Measurements from ENCODE around the gene NKTR. TPM values are rescaled to one million over a fixed set of nuclear protein-coding genes. Genes with fewer than 3 reads are reported as not detected.

NKTR gene
- total and polyA plus RNA-seq, 9 of the 15 experiments (the other 6 are each of a cell fraction or from before 2014, with no cell fraction given) = 19.7 to 123 (median 92.6) TPM

- TF ChIP-seq, protein P1, sequence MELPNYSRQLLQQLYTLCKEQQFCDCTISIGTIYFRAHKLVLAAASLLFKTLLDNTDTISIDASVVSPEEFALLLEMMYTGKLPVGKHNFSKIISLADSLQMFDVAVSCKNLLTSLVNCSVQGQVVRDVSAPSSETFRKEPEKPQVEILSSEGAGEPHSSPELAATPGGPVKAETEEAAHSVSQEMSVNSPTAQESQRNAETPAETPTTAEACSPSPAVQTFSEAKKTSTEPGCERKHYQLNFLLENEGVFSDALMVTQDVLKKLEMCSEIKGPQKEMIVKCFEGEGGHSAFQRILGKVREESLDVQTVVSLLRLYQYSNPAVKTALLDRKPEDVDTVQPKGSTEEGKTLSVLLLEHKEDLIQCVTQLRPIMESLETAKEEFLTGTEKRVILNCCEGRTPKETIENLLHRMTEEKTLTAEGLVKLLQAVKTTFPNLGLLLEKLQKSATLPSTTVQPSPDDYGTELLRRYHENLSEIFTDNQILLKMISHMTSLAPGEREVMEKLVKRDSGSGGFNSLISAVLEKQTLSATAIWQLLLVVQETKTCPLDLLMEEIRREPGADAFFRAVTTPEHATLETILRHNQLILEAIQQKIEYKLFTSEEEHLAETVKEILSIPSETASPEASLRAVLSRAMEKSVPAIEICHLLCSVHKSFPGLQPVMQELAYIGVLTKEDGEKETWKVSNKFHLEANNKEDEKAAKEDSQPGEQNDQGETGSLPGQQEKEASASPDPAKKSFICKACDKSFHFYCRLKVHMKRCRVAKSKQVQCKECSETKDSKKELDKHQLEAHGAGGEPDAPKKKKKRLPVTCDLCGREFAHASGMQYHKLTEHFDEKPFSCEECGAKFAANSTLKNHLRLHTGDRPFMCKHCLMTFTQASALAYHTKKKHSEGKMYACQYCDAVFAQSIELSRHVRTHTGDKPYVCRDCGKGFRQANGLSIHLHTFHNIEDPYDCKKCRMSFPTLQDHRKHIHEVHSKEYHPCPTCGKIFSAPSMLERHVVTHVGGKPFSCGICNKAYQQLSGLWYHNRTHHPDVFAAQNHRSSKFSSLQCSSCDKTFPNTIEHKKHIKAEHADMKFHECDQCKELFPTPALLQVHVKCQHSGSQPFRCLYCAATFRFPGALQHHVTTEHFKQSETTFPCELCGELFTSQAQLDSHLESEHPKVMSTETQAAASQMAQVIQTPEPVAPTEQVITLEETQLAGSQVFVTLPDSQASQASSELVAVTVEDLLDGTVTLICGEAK (IDR thresholded peaks at IDR 0.05) = no peak
- TF ChIP-seq, protein P1 (CRISPR knock-in tag; IDR thresholded peaks at IDR 0.05) = no peak
- no peak for TF ChIP-seq MYNN (IDR thresholded peaks at IDR 0.05)
- TF ChIP-seq MYNN (CRISPR knock-in tag; IDR thresholded peaks at IDR 0.05) = no peak
- no peak for TF ChIP-seq TCFL5 (CRISPR knock-in tag; conservative IDR thresholded peaks at IDR 0.05)
- peak; percentile 96 for TF ChIP-seq DACH1 (IDR thresholded peaks at IDR 0.05; ENCODE audit: partially characterized antibody)
- TF ChIP-seq HDAC1 (IDR thresholded peaks at IDR 0.05) = peak in 1 of 2 experiments; percentile 88; a peak in 2 of 4 replicates
- TF ChIP-seq ZFP91 (CRISPR knock-in tag; IDR thresholded peaks at IDR 0.05) = no peak
- TF ChIP-seq NR2C2 (CRISPR knock-in tag; IDR thresholded peaks at IDR 0.05) = no peak
- TF ChIP-seq NR2C2 (tag; IDR thresholded peaks at IDR 0.05) = no peak; the same call in 1 of the 2 replicates
- no peak for TF ChIP-seq FOXA3 (CRISPR knock-in tag; conservative IDR thresholded peaks at IDR 0.05 in 1 of 2, IDR thresholded peaks at IDR 0.05 in 1 of 2)
- TF ChIP-seq ZNF121 (CRISPR knock-in tag; conservative IDR thresholded peaks at IDR 0.05) = no peak
- TF ChIP-seq ZFP1 (CRISPR knock-in tag; IDR thresholded peaks at IDR 0.05) = no peak
- no peak for TF ChIP-seq ZBTB7A (IDR thresholded peaks at IDR 0.05; ENCODE audit: borderline replicate concordance, control insufficient read depth, low read depth, low read length)
- no peak for TF ChIP-seq HNRNPH1 (optimal IDR thresholded peaks at IDR 0.05; ENCODE audit: low read depth, low read length)
- TF ChIP-seq ZNF253 (CRISPR knock-in tag; conservative IDR thresholded peaks at IDR 0.05) = no peak
- TF ChIP-seq, protein P2, sequence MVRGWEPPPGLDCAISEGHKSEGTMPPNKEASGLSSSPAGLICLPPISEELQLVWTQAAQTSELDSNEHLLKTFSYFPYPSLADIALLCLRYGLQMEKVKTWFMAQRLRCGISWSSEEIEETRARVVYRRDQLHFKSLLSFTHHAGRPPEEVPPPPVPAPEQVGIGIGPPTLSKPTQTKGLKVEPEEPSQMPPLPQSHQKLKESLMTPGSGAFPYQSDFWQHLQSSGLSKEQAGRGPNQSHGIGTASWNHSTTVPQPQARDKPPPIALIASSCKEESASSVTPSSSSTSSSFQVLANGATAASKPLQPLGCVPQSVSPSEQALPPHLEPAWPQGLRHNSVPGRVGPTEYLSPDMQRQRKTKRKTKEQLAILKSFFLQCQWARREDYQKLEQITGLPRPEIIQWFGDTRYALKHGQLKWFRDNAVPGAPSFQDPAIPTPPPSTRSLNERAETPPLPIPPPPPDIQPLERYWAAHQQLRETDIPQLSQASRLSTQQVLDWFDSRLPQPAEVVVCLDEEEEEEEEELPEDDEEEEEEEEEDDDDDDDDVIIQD (CRISPR knock-in tag; IDR thresholded peaks at IDR 0.05) = no peak
Measured at GRCh38 chr3:42605546-42606173, 5.2 kb downstream of the NKTR start (continued).

All from K562 (cell line).